Hematopoietic multipotent progenitor cell treated with erythropoietin and hydrocortisone succinate and interleukin-3 and kit ligand, for 6 days (in vitro differentiated cells): Measurements from ENCODE around the gene COPS9.

Source experiments
- DNase-seq: peaks from one replicate; pipeline ENCODE4 v3.0.0-alpha.2; 2015

COPS9 gene

DNA sequence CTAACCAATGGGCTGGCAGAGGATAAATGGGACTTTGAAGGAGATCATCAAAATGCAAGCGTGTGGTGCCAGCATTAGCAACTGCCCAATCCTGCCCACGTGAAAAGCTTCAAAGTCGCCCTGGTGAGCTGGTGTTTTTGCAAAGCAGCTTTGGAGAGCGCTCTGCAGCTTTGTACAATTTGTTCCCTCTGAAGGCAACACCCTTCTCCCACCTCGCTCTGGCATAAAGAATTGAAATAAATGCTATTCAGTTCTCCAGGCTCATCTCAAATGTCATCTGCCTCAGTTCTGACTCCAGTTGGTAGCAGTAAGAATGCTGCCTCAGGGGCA is 3.5 kb downstream of the COPS9 start:
- no peak for DNase-seq

DNA sequence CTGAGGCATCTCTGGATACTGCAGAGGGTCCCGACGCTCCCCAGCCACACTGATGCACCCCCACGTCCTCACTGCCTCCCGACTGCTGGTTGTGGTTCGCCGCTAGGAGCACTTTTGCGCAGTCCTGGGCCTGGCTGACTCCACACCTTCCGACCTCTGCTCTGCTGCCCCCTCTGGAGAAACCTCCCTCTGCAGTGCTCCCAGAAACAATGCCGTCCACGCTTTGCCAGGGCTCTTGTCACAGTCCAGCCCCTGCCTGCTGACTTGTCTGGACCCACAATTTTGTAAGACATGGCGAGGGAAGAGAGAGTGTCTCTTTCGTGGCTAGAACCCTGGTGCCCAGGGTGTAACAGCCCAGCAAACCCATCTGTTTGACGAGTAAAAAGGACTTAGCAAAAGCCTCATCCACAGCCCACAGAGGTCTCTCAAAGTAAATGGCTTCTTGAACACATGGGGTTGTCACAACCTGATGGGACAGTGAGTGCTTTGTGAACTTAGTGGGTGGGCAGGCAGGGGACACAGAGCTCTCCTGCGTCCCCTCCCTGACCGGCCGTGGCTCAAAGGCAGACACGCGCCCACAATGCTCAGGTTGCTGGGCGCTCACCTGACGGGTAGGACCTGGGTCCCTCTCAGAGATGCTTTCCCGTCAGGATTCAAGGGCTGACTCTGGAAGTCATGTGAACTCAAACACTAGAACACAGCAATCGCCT is 4.0 kb downstream of the COPS9 start:
- peak; percentile 16 for DNase-seq

DNA sequence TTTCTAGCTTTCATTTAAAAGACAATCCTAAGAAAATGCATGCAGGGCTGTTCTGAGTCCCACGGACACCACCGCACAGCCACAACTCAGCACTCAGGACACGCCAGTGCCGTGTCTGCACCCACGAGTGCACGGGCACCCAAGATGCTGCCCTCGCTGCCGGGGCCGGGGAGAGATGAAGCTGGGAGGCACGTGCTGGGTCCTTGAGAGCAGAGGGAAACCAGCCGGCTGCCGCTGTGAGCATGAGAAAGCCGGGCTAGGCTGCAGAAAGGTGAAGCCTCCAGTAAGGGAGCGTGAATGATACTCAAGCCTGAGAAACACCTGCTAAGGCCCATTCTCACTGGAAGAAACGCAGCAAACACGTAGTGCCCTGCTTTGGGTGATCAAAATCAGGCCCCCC is 4.8 kb downstream of the COPS9 start:
- DNase-seq = no peak

DNA sequence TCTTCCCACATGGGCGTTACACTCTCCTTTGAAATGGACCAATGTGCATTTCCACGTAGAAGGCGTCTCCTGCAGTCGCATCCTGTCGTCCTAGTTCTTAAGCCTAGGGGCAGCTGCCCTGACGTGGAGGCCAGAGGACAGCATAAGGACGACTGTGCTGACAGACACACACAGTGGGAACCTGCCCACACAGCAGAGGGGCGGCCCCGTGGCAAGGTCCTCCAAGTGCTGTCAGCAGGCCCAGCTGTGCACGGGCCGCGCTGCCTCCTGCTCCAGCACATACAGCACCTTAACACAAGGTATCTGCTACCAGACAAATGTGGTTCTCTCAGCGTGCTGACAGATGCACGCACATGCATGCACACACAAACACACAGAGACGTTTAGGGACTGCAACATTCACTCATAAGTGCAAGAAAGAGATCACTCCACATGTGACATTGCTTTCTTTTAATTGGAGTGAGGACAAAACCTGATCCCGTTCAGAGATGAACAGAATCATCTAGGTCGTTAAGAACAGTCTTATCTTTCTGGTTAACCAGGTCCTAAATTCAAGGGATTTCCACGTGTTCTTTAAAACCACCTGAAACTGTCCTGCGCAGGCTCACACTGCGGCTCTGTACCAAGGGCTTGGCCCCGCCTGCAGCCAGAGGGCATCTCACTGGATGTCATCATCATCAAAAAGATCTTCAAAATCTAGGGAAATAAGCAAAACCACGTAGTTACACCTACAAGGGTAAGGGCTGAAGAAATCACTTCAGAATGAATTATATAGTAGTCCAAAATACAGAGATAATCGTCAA is 5.5 kb downstream of the COPS9 start:
- DNase-seq = no peak

DNA sequence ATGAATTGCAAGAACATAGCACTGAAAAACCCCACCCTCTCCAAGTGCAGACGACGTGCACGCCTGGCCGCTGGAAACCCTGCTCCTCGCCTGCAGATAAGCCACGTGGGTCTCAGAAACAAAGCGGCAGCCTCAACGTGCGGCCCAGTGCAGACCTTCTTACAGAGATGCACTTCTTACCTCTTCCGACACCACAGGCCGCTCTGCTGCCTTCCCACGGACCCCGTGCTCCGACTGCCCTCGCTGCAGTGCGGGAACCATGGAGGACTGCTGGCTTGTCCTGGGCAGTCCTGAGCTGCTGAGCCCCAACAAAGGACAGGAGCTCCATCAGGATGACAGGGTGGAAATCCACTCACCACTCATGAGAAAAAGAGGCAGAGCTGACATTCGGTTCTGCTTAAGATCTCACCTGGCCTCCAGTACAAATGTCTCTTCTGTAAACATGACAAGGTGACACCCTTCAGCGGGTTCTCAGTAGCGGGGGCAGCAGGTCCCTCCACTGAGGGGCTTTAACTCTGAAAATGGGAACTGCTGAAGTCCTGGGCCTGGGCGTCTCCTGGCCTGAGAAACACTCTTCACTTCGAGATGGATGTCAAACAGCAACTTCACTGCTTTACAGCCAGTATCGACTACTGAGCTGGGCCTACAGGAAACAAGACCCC is 6.2 kb downstream of the COPS9 start:
- DNase-seq = no peak

DNA sequence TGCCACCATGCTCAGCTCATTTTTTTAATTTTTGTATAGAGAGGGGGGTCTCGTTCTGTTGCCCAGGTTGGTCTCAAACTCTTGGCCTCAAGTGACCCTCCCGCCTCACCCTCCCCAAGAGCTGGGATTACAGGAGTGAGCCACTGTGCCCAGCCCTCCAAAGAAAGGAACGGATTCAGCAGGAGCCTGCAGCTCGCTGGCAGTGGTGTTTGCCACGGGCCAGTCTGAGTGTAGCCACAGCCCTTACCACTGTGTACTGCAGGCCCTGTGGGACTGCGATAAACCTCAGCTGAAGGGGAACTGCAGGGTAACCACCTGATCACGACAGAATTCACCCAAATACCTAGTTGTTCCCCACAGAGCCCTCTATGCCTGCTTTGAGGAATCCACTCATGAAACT is 6.8 kb downstream of the COPS9 start:
- no peak for DNase-seq

DNA sequence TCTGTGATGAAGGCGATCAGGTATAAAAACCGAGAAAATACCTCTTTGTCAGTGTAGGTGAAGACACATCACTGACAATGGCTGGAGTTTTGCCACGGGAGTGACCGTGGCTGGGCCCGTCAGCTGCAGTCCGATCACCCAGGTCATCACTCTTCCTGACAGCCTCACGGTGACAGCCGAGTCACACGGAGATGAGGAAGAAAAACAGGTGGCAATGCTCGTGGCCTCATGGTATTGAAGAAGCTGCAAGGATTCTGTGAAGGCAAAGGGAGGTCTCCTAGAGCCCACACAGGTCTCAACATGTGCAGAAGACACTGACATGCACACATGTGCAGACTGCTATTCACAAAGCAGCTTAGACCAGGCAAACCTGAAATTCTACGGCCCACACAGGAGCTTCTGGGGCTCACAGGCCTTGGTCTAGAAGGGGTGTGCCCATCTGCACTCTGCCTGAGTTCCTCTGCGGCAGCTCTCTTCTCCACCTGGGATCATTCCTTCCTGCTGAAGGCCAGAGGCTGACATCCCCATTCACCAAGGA is 7.4 kb downstream of the COPS9 start:
- DNase-seq = no peak

DNA sequence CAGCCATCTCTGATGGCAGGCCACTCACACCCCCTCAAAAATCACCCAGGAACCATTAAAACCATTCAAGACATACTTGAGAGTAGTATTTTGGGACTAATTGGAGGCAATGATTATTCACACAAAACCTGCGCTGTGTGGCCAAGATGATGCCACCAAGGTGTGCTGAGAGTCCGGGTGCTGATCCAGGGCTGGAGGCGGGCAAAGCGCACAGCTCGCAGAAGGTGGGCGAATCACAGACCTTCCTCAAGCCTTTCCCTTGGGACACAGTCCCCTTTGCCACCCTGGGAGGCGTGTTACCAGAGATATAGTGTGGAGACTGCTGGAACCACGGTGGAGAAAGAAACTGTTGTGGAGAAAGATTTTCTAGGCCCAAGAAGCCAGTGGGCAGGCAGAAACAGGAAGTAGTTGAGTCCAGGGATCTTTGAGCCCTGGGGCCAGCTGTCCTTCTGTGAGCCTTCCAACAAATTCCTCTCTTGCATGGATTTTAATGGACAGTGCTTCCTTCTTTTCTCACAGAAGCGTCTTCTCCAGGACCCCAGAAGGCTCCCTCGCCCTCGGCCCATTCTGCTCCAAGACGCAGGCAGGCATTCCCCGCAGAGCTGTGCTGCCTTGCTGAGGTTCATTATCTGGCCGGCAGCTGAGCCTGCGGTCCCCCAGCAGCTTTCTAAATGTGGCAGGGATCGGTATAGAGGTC is 8.0 kb downstream of the COPS9 start:
- DNase-seq = no peak

DNA sequence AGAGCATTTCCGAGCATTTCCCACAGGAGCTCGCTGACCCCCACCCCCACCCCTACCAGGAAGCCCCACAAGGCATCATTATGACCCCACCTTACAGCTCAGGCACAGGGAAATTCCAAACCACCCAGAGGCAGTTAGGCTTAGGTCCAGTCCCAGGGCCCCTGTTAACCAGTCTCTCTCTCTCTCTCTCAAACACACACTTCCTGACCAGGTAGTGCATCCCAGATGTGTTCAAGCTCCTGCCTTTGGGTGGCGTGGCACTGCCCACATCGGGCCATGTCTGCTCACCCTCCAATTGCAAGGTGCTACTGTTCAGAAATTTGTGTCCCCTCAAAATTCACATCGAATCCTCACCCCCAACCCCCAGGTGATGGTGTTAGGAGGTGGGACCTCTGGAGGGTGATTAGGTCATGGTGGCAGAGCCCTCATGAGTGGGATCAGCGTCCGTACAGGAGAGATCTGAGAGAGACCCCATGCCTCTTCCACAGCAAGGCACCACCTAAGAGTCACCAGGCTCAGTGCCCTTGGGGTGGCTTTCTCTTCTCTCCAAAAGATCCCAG is 8.8 kb downstream of the COPS9 start:
- no peak for DNase-seq

DNA sequence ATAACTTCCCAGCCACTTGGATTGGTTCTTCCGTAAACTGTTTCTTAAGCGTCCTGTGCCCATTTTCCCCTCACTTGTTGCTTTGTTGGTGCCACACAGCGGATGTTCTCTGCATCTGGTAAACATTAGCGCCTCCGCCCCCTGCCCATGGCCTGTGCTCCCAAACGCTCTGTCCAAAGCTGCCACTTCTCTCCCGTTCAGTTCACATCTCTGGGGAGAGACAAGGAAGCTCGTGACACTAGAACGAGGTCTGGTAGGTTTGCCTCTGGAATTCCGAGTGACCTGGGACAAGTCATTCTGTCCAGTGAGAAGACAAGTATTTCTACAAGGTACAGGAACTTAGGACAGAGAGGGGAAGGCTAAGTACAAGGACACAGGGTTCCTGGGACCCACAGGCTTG is 9.4 kb downstream of the COPS9 start:
- no peak for DNase-seq

DNA sequence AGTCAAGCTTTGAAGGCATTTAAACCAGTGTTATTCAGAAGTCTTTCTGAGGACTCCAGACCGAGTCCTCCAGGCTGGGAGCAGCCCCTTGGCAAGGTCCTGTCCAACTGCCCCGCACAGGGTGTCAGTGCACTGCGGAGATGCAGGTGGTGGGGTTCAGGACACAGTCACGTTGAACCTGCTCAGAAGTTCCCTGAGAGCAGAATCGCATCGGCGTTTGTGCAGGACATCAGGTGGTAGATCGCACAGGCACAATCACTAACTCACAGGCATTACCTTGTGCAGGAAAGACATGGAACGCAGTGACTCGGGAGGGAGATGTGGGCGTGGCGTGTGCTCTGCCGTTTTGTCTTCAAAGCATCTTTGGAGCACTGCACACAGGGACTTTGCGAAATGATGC is 10.4 kb downstream of the COPS9 start:
- DNase-seq = no peak

DNA sequence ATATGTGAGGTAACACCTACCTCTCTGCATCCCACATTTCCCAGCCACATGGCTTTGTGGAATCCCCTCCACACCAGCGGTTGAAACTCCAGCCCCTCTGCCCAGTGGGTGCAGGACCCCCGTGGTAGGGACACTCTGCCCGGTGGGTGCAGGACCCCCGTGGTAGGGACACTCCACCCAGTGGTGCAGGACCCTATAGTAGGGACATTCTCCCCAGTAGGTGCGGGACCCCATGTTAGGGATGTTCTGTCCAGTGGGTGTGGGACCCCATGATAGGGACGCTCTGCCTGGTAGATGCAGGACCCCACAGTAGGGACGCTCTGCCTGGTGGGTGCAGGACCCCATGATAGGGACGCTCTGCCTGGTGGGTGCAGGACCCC is 11.5 kb downstream of the COPS9 start:
- DNase-seq = no peak

DNA sequence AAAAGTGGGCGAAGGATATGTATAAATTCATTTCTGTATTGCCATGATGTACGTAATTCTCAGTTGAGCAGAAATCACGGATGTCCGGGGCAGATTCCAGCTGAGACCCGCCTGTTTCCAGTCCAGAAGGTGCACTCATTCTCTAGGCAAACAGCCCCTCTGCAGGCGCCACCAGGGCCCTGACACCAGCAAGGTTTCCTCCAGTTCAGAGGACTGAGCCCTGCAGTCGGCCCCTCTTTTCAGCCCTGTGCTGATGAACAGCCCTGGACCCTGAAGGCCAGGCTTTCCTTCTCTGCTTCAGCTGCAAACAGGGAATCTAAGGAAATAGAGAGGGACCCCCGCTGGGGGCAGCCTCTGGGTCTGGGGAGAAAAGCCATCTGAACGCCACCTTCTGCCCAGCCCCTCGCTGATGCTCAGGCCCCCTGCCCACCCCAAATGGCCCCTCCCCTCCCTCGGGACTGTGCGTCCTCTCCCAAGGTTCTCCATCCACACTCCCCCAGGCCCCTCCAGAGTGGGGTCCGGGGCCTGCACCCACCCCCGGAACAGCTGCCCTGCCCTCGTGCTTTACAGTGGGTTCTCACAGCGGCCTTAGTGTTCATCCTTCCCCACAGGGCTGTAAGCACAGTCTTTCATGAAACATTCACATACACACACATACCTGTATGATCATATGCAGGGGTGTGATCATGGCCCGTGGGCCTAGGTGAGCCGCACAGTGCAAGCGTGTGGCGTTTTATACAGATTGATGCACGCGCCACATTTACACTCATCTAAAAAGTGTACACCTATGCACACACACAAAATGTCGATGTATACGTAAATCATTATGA is 12.1 kb downstream of the COPS9 start:
- no peak for DNase-seq

DNA sequence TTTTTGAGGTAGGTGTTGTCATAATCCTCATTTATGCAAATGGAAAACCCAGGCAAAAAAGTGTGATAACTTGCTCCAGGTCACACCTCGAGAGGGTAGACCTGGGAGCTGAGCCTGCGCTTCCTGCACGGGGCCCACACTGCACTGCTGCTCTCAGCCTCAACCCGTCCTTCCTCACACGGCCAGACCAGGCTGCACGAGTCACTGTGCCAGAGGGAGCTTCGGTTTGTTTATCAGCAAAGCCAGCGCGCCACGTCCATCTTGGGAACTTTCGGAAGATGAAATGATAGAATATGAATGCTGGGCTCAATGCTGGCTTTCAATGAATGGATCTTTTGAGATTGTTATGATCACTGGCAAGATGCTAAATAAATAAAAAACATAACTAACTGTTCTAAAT is 14.4 kb downstream of the COPS9 start:
- no peak for DNase-seq

DNA sequence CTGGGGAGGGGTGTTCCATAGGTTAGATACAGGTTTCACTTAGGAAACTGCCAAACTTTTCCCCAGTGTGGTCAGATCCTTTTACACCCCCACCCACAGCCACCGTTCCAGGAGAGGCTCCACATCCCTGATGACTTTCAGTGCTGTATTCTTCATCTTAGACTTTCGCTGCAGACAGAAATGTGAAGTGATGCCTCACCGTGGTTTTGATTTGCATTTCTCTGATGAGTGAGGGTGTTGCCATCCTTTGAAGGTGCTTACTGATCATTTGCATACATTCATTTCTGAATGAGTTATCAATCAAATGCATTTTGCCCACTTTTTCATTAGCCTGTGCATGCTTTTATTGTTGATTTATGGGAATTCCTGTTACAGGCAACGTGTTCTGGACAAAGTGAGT is 14.9 kb downstream of the COPS9 start:
- no peak for DNase-seq

DNA sequence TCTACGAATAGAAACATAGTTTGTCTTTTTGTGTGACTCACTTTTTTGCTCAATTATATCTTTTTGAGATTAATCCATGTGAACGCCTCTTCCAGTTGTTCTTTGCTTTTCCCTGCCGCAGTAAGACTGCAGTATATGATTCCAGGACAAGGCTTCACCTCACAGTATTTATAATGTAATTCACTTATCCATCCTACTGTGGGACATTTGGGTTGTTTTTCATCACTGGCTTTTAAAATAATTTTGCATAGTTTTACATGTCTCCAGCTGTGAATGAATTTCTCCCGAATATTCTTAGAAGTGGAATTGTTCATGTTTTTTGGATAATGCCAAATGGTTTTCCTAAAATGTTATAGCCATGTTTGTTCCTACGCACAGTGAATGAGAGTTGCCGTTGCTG is 21.9 kb downstream of the COPS9 start:
- no peak for DNase-seq

DNA sequence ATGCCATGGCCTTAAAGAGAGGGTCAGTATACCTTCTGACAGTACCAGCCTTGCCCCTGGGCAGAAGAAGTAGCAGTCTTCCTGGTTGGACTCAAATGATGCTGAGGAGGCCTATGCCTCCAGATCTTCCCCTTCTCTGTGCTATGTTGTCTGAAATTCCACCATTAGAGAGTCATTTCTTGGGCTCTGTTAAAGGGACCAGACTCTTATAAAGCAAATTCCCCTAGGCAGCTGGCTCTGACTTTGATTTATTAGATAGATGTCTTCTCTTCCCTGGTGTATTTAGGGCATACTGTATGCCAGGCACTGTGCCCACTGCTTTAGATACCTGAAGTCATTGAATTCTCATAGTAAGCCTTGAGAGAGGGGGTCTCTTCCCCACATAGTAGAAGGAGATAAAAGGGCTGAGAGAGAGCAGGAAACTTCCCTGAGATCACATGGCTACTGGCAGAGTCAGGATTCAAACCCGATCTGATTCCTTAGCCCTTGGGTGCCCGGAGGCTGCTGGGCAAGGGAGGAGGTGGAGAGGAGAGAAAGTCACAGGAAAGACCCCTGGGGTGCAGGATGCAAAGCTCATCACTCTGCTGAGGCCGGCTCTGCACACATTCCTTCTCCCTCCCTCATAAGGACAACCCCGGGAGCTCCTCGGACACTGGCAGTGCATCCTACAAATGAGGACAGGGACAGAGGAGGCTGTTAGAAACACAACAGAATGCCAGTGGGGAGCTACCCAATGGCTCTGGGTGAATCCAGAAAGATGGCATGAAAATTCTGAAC is 23.0 kb downstream of the COPS9 start:
- DNase-seq = no peak

DNA sequence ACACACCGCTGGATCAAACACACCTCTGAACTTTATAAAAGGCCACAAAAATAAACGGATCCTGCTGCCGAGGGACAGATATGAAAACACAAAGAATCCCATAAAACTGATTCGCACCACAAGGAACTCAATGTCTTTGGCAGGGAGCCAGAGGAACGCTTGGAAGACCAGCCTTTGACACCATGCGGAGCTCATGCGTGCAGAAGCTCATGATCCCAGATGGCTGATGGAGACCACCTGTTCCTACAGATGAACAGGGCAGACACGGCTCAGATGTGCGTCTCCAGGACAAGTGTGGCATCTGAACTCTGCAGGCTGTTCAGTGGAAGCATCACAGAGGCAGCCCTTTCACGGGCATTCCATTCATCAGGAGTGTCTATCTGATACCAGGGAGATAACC is 24.9 kb downstream of the COPS9 start:
- DNase-seq = no peak

DNA sequence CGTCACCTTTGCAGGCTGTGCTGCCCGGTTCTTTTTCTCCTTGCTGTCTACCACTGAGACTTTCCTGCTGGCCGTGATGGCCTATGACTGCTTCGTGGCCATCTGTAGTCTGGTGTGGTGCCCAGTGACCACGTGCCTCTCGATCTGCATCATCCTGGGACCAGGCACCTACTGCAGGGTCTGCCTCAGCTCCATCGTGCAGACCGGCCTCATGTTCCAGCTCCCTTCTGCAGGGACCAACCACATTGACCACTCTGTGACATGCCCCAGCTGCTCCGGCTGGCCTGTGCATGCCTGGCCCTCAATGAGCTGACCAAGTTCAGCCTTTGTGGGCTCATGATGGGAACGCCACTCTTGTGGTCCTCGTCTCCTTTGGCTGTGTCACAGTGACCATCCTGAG is 26.7 kb downstream of the COPS9 start:
- DNase-seq = no peak

DNA sequence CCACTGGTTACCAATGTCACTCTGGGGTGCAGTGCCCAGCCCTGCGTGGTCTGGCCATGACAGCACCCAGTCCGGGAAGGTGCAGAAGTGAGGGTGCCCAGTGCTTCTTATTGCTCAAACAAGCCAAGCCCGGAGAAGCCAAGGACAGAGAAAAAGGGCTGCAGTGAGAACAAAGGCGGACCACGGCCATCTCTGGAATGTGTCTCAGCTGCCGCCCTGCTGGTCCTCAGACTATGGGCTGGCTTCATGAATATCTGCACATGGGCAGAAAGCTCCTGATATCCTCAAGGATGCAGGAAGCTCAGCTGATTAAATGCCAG is 28.7 kb downstream of the COPS9 start:
- no peak for DNase-seq

DNA sequence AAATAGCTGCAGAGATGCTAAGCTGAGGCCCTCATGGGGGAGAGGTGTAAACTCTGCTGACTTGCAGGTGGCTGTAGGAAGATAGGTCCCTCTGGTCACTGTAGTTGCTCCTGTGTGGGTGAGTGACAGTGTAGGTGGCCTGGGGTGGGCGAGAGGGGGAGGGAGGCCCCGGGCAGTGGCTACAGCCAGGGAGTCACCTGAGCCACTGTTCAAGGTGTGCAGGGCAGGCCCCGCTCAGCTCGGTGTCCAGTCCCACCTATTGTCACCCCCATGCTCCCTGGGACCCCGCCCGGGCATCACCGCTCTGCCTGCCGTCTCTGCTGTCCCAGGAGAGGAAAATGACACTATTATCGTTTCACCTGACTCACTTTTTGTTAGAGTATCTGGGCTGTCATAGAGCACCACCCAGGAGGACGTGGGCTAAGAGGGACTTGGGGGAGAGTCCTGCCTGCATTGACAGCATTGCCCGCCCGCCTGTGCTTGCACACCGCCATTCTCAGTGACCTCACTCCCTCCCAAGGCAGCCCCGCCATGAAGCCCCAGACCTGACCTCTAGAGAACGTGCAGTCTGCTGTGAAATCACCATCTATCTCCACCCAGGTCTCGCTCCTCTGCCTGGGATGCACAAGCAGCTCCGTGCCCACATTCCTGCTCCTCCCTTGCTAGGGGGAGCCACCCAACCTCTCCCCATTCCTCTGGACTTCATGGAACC is 29.2 kb downstream of the COPS9 start:
- no peak for DNase-seq
